ENCODE data around the gene STK39.

GRCh38 chr2:168024459-168024858 is 222.9 kb downstream of the STK39 start:
- TF ChIP-seq NFYB (IDR thresholded peaks at IDR 0.05; ENCODE audit: extremely low read depth, insufficient read length): no peak
- TF ChIP-seq YY1 (IDR thresholded peaks at IDR 0.05; ENCODE audit: borderline replicate concordance in 1 of 3, control insufficient read depth in 1 of 3, extremely low read depth in 1 of 3, insufficient read depth in 3 of 3, insufficient read length in 1 of 3, insufficient replicate concordance in 2 of 3, low read depth in 1 of 3, low read length in 2 of 3): no peak
- no peak for TF ChIP-seq FOXA1 (IDR thresholded peaks at IDR 0.05; ENCODE audit: borderline replicate concordance)
- no peak for TF ChIP-seq SIX5 (IDR thresholded peaks at IDR 0.05; ENCODE audit: borderline replicate concordance in 1 of 2, insufficient read depth in 1 of 2, low read depth in 1 of 2, low read length in 2 of 2)
- TF ChIP-seq MNT (conservative IDR thresholded peaks at IDR 0.05): no peak
- no peak for TF ChIP-seq REST (IDR thresholded peaks at IDR 0.05; ENCODE audit: borderline replicate concordance)
- TF ChIP-seq REST (CRISPR knock-in tag; IDR thresholded peaks at IDR 0.05; ENCODE audit: low read depth): no peak
- no peak for TF ChIP-seq ZBED1 (IDR thresholded peaks at IDR 0.05)
- TF ChIP-seq EP300 (IDR thresholded peaks at IDR 0.05; ENCODE audit: low read length): no peak

All from K562 (cell line).